HepG2 (cell line): ENCODE results near the gene TTC29.

ENCODE experiments used
- AGO2 ChIP-seq: fragments of 200-400 bp; formaldehyde crosslinking; optimal IDR thresholded peaks from 2 replicates; pipeline ENCODE3; 2017; ENCODE audit warnings: mild to moderate bottlenecking, low read depth, low read length, moderate library complexity
- CHCHD3 ChIP-seq: sonication (generic); formaldehyde crosslinking; IDR thresholded peaks from 2 replicates; pipeline ENCODE4 v1.8.0; 2022; ENCODE audit warnings: mild to moderate bottlenecking, missing genetic modification reagents, moderate library complexity
- CTCF ChIP-seq: sonication (generic); formaldehyde crosslinking; IDR thresholded peaks from 2 replicates; pipeline ENCODE4 v1.5.0; 2020; ENCODE audit warnings: mild to moderate bottlenecking, missing genetic modification reagents, moderate library complexity
- FOSL1 ChIP-seq: sonication (generic); formaldehyde crosslinking; IDR thresholded peaks from 2 replicates; pipeline ENCODE4 v1.9.0; 2021; ENCODE audit warnings: missing genetic modification reagents, borderline replicate concordance
- GABPA ChIP-seq, 2 experiments: IDR thresholded peaks; 2 replicates each; pipeline ENCODE4 v1.6.1; 2011 to 2016; ENCODE audit warnings: low read depth in 2 of 2, low read length in 1 of 2, missing biosample characterization in 1 of 2, missing genetic modification characterization in 1 of 2
- GABPB1 ChIP-seq: IDR thresholded peaks from 2 replicates; pipeline ENCODE4 v1.6.1; 2016; ENCODE audit warnings: mild to moderate bottlenecking, missing genetic modification reagents, moderate library complexity, missing compliant biosample characterization
- IKZF1 ChIP-seq: fragments of 450-650 bp; IDR thresholded peaks from 2 replicates; pipeline ENCODE4 v1.7.1; 2016
- RAD21 ChIP-seq: fragments of 450-650 bp; formaldehyde crosslinking; IDR thresholded peaks from 2 replicates; pipeline ENCODE4 v1.5.0; 2020; ENCODE audit warnings: mild to moderate bottlenecking
- TAF1 ChIP-seq: sonication (generic); formaldehyde crosslinking; IDR thresholded peaks from 2 replicates; pipeline ENCODE4 v1.4.0; 2020; ENCODE audit warnings: missing genetic modification reagents
- ZBTB26 ChIP-seq: IDR thresholded peaks from 2 replicates; pipeline ENCODE4 v1.6.1; 2016; ENCODE audit warnings: missing compliant biosample characterization, missing genetic modification reagents, borderline replicate concordance
- ZBTB49 ChIP-seq: sonication (generic); formaldehyde crosslinking; IDR thresholded peaks from 2 replicates; pipeline ENCODE4 v1.4.0; 2020; ENCODE audit warnings: missing genetic modification reagents, borderline replicate concordance
- ZNF331 ChIP-seq: sonication (generic); formaldehyde crosslinking; IDR thresholded peaks from 2 replicates; pipeline ENCODE4 v1.4.0; 2020; ENCODE audit warnings: missing genetic modification reagents
- ZNF546 ChIP-seq: sonication (generic); formaldehyde crosslinking; conservative IDR thresholded peaks from 2 replicates; pipeline ENCODE4 v1.8.1; 2023; ENCODE audit warnings: mild to moderate bottlenecking, missing genetic modification reagents
- ZNF777 ChIP-seq: sonication (generic); formaldehyde crosslinking; IDR thresholded peaks from 2 replicates; pipeline ENCODE4 v1.4.0; 2020; ENCODE audit warnings: missing genetic modification reagents

DNA sequence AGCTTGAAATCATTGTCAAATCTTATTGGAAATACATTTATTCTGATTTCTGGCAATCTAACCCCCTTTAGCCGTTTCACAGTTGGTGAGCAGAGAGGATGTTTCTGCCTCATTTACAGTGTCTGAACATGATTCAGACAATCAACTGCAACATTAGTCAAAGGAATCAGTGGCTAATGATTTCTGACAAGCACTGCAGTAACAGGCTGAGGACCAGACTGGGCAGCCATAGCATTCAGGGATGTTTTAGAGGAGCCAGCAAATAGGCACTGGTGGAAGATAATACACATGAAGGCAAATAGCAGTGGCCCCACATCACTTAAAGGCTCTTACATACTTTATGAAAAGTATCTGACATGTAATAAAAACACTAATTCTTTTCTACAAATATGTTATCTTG, 102.8 kb downstream of the TTC29 start:
- no peak for TF ChIP-seq AGO2
- TF ChIP-seq ZBTB49, result no peak
- TF ChIP-seq FOSL1 (CRISPR knock-in tag), result no peak
- TF ChIP-seq CTCF (CRISPR knock-in tag), result no peak
- TF ChIP-seq ZBTB26, result no peak
- TF ChIP-seq ZNF546, result no peak
- TF ChIP-seq CHCHD3 (CRISPR knock-in tag), result no peak
- no peak for TF ChIP-seq TAF1 (CRISPR knock-in tag)
- TF ChIP-seq IKZF1, result no peak
- no peak for TF ChIP-seq GABPA (IDR thresholded peaks at IDR 0.05; ENCODE audit: low read depth, low read length)
- TF ChIP-seq GABPA (CRISPR knock-in tag; IDR thresholded peaks at IDR 0.05; ENCODE audit: low read depth), result no peak
- TF ChIP-seq ZNF331 (CRISPR knock-in tag), result no peak
- TF ChIP-seq ZNF777 (CRISPR knock-in tag), result no peak
- no peak for TF ChIP-seq RAD21 (CRISPR knock-in tag)
- no peak for TF ChIP-seq GABPB1 (CRISPR knock-in tag)
